GM21390 (cell line): ENCODE results near the gene SYNGR4.

ENCODE experiments used
- ATAC-seq: cut with Tn5 transposase; IDR thresholded peaks from one replicate; pipeline ENCODE4 v1.9.1; 2021; ENCODE audit not compliant: unreplicated experiment

SYNGR4 gene

DNA sequence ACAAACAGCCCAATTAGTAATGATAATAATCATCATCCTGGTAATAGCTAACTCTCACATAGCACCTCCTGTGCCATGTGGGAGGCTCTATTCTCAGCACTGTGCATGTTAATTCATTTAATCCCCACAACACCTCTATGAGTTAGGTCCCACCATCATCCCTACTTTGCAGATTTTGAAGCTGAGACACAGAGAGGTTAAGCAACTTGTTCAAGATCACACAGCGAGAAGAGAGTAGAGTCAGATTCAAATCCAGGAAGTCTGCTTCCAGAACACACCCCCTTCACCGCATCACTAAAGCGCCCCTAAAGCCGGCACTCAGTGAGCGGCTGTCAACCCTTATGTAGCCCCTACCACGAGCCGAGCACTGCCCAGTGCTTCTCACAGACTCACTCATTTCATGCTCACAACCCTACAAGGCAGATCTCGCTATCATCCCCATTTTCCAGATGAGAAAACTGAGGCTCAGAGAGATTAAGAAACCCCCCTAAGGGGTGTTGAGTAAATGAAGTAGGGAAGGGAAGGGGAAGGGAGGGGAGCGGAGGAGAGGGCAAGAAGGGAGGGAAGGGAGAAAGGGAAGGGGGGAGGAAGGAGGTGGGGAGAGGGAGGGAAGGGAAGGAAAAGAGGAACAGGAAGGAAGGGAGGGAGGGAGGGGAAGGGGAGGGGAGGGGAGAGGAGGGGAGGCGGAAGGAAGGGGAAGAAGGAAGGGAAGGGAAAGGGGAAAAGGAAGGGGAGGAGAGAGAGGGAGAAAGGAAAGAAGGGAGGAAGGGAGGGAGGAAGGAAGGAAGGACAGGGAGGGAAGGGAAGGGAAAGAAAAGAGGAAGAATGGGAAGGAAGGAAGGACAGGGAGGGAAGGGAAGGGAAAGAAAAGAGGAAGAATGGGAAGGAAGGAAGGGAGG lies 22.4 kb upstream of the SYNGR4 start:
- no peak for ATAC-seq

DNA sequence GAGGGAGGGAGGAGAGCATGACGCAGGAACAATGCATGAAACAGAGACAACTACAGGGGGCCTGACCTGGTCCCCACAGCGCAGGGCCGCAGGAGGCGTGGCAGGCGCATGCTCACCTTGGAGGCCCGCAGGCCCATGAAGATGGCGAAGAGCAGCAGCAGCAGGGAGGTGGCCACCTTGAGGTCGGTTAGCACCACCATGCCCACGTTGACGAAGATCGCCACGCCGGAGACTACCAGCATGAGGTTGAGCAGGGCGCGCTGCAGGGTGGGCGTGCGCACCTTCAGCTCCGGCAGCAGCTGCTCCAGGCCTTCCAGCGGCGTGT lies 21.8 kb upstream of the SYNGR4 start:
- ATAC-seq: no peak

- ATAC-seq: no peak
Measured at GRCh38 chr19:48342841-48343540, 21.2 kb upstream of the SYNGR4 start.

DNA sequence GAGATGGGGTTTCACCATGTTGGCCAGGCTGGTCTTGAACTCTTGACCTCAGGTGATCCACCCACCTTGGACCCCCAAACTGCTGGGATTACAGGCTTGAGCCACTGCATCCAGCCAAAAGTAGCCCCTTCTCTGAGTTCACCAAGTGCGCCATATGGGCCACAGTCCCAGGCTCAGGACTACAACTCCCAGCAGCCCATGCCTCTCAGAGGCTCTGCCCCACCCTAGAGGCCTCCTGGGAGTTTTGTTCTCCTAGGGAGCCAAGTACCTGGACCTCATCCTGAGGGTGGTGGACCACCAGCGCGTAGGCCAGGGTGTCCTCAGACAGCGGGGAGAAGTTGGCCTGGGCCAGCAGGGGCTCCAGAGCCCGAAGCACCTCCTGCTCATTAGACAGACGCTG lies 19.3 kb upstream of the SYNGR4 start:
- no peak for ATAC-seq

GRCh38 chr19:48346191-48346590 lies 18.0 kb upstream of the SYNGR4 start:
- no peak for ATAC-seq

DNA sequence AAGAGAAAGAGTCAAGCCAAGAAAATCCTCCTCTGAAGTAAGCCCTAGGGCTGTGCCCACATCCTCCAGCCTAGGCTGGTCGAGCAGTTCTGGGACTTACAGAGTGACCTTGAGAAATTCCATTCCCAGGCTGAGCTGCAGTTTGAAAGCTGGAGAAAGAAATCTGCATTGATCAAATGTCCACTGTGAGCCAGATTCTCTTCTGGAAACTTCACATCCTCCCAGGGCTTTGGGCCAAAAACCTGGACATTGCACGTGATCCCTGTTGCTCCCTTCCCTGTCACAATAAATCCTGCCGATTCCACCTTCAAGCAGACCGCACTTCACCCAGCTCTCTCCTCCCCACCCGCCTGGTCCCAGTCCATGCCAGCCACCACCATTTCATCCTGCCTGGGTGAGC lies 16.1 kb upstream of the SYNGR4 start:
- ATAC-seq: no peak

DNA sequence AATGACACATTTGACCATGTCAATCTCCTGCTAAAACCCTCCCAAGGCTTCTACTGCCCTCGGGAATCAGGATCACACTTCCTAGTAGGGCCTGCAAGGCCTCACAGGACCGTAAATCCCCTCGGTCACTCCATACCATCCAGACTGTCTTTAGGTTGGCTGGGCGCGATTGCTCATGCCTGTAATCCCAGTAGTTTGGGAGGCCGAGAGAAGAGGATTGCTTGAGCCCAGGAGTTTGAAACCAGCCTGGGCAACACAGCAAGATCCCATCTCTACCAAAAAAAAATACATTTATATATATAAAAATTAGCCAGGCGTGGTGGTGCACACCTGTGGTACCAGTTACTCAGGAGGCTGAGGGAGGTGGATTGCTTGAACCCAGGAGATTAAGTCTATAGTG lies 15.4 kb upstream of the SYNGR4 start:
- no peak for ATAC-seq

GRCh38 chr19:48350856-48351255 lies 13.3 kb upstream of the SYNGR4 start:
- no peak for ATAC-seq

GRCh38 chr19:48351341-48351752 lies 12.8 kb upstream of the SYNGR4 start:
- no peak for ATAC-seq

DNA sequence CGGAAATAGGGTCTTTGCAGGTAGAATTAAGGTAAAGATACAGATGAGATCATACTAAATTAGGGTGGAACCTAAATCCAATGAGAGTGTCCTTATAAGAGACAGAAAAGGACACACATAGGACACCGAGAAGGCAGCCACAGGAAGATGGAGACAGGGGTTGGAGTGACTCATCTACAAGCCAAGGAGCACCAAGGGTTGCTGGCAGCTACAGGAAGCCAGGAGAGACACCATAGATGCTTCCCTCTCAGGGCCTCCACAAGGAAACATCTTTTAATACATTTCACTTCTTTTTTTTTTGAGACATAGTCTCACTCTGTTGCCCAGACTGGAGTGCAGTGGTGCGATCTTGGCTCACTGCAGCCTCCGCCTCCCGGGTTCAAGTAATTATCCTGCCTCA lies 10.5 kb upstream of the SYNGR4 start:
- no peak for ATAC-seq

GRCh38 chr19:48354332-48354992 lies 9.7 kb upstream of the SYNGR4 start:
- ATAC-seq: no peak

GRCh38 chr19:48355365-48355954 lies 8.7 kb upstream of the SYNGR4 start:
- ATAC-seq: no peak

DNA sequence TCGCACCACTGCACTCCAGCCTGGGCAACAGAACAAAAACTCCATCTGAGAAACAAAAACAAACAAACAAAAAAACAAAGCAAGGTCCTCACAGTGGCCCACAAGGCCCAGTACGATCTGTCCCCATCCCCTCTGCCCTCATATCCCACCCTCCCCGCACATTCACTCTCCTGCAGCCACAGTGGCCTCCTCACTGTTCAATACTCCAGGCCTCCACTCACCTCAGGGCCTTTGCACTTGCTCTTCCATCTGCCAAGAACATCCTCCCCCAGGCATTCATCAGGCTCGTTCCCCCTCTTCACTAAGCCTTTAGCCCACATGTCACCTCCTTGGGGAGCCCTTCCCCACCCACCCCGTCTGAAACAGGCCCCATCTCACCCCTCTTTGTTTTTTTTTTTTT lies 5.0 kb upstream of the SYNGR4 start:
- no peak for ATAC-seq

DNA sequence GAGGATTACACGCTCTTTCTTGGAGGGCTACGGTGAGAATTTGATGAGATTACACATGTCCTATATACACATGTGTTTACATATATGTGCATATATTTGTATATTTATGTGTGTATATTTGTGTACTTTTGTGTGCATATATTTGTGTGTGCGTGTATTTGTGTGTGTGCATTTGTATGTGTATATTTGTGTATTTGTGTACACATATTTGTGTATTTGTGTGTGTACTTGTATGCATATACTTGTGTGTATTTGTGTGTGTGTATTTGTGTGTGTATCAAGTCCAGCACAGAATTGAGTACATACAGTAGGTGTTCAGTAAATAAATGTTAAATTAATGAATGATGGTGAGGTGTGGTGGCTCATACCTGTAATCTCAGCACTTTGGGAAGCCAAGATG lies 2.3 kb upstream of the SYNGR4 start:
- no peak for ATAC-seq

DNA sequence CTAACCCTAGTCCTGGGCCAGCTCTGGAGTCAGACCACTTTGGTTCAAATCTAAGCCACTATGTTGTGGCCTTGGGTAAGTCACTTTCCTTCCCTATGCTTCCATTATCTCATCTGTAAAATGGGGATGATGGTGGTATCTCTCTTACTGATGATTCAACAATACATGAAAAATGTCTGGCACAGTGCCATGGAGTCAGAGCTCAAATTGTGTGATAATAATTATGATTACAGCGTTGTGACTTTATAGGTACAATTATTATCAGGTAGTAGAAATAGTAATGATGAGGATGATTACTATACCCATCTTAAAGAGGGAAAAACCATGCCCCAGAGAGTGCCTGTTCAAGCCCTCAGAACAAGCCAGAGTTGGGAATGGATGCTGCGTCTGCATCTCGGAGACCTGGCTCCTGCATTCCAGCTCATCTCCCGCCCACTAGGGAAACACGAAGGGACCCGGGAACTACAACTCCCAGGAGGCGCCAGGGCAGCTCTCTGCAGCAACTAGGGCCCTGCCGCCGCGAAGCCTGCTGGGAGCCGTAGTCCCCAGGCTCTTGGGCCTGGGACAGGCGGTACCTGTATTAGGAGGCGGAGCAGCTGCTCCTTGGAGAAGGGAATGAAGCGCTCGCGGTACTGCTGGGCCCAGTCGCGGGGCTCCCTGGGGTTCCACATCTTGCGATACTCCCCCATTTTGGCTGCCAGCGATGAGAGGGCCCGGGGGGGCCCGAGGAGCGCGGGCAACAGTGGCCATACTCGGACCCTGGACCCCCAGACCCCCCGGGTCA lies 1.3 kb upstream of the SYNGR4 start:
- ATAC-seq: peak; percentile 58

DNA sequence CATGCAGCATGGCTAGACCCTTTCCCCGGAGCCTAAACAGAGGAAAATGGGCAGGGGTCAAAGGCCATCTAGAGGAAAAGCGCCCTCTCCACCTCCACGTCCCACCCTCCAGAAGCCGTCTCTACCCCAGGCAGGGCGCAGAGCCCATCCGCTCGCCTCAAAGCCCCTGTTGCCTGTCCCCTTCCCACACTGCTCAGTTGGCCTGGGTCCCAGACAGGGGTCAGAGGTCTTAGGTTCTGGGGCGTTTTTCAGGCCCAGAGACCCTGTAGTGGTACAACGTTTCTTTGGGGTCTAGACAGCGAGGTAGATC lies 712 bp upstream of the SYNGR4 start:
- peak; percentile 9 for ATAC-seq

DNA sequence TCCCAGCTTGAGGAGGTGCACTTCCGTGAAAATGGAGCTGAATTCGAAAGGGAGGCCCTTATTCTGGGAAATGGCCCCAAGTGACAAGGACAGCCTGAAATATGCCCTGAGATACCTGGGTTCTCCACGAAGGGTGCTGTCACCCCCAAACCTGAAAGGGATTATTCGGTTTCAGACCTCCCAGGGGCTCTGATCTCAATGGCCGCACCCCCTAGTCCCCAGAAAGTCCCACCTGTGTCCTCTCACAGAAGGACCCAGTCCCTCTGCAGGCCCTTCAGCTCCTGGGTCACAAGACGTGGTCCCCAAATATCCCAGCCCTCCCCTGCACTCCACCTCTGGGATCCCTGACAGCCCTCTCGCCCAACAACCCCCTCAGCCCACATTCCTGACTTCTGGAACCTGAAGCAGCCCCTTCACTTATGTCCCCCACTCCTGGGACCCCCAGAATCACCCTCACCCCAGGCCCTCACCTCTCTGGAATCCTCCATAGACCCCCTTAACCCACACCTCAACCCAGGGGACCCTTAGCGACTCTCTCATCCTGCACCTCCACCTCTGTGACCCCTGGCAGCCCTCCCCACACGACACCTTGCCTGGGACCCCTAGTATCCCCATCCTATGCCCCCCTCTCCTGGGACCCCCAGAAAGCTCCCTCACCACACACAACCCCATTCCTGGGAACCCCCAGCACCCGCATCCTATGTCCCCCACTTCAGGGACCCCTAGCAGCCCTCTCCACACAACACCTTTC lies 606 bp downstream of the SYNGR4 start:
- ATAC-seq: no peak

GRCh38 chr19:48365602-48366001 lies 1.4 kb downstream of the SYNGR4 start:
- ATAC-seq: no peak

GRCh38 chr19:48367855-48368254 lies 3.7 kb downstream of the SYNGR4 start:
- no peak for ATAC-seq

DNA sequence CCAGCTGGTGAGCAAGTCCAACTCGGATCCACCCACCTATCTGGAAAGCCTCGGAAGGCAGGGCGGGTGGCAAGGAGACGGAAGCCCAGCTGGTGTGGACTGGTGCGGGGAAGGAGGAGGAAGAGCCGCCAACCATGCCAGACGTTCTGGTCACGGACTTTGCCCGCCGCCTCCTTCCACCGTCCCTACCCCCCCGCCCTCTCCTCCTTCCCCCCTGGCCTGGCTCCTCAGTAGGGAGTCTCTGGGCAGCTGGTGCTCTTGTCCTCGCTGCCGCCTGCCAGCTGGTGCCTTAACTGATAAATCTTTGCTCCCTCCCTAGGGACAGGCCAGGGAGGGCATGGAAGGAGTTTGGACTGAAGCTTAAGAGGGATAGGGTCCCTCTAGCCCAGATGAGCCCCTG lies 4.8 kb downstream of the SYNGR4 start:
- ATAC-seq: no peak
